CMK (cell line): ENCODE results near the gene ZBTB21.

Source experiments
- DNase-seq: peaks from one replicate; pipeline ENCODE4 v3.0.0-alpha.2; 2010; ENCODE audit warnings: low read depth

ZBTB21 gene

GRCh38 chr21:42009831-42010506 lies at the start of gene ZBTB21:
ZBTB21 (minus strand) TSS chr21:42010360; CDS start chr21:41994095, 16,265 bp downstream.
- DNase-seq: peak; percentile 99

GRCh38 chr21:42059721-42060120 lies 49.6 kb upstream of the ZBTB21 start:
- no peak for DNase-seq

GRCh38 chr21:42059141-42059540 lies 49.0 kb upstream of the ZBTB21 start:
- no peak for DNase-seq

- no peak for DNase-seq
Measured at GRCh38 chr21:42058631-42059111, 48.5 kb upstream of the ZBTB21 start.

- DNase-seq: no peak
Measured at GRCh38 chr21:42057851-42058437, 47.8 kb upstream of the ZBTB21 start.

- DNase-seq: no peak
Measured at GRCh38 chr21:42056996-42057689, 47.0 kb upstream of the ZBTB21 start.

- DNase-seq: no peak
Measured at GRCh38 chr21:42056468-42056867, 46.3 kb upstream of the ZBTB21 start.

GRCh38 chr21:42055425-42055824 lies 45.3 kb upstream of the ZBTB21 start:
- no peak for DNase-seq

- DNase-seq: peak; percentile 100
Measured at GRCh38 chr21:42051788-42052187, 41.6 kb upstream of the ZBTB21 start.

GRCh38 chr21:42049578-42050430 lies 39.6 kb upstream of the ZBTB21 start:
- no peak for DNase-seq

GRCh38 chr21:42048870-42049577 lies 38.9 kb upstream of the ZBTB21 start:
- no peak for DNase-seq

GRCh38 chr21:42047821-42048613 lies 37.9 kb upstream of the ZBTB21 start:
- DNase-seq: no peak

GRCh38 chr21:42044871-42045495 lies 34.8 kb upstream of the ZBTB21 start:
- no peak for DNase-seq

GRCh38 chr21:42043961-42044360 lies 33.8 kb upstream of the ZBTB21 start:
- DNase-seq: no peak

GRCh38 chr21:42043201-42043895 lies 33.2 kb upstream of the ZBTB21 start:
- no peak for DNase-seq

- no peak for DNase-seq
Measured at GRCh38 chr21:42042651-42043050, 32.5 kb upstream of the ZBTB21 start.

- DNase-seq: no peak
Measured at GRCh38 chr21:42041711-42042110, 31.6 kb upstream of the ZBTB21 start.

- no peak for DNase-seq
Measured at GRCh38 chr21:42041246-42041645, 31.1 kb upstream of the ZBTB21 start.

GRCh38 chr21:42040411-42041180 lies 30.4 kb upstream of the ZBTB21 start:
- DNase-seq: no peak
